AG04450 (cell line): ENCODE results near the gene GH1. TPM values are rescaled to one million over a fixed set of nuclear protein-coding genes. Genes with fewer than 3 reads are reported as not detected.

Experiments used
- CTCF ChIA-PET: fragments of 300-600, 350-600 bp; formaldehyde crosslinking; extraction: SDS; loops from one replicate; lab custom pipeline; 2022; ENCODE audit warnings: antibody characterized with exemption, inconsistent platforms; lab: Charles Lee
- POLR2A ChIA-PET: fragments of 350-600 bp; formaldehyde crosslinking; extraction: SDS; loops from one replicate; lab custom pipeline; 2021; ENCODE audit warnings: antibody characterized with exemption, inconsistent platforms; lab: Yijun Ruan, JAX
- DNase-seq: peaks from one replicate; pipeline ENCODE4 v3.0.0-alpha.2; 2011; ENCODE audit warnings: low read depth, low spot score
- H3K27ac ChIP-seq: one replicate; pipeline ENCODE4 v1.5.1; 2012; ENCODE audit warnings: low read depth, low read length, control low read depth
- H3K27me3 ChIP-seq: one replicate; pipeline ENCODE4 v1.6.0; 2012; ENCODE audit warnings: low read length; ENCODE audit not compliant: control insufficient read depth, insufficient read depth
- H3K4me3 ChIP-seq: 2 replicates; pipeline ENCODE4 v1.5.1; 2011; ENCODE audit warnings: mild to moderate bottlenecking, low read depth, low read length, control low read depth
- H3K9me3 ChIP-seq: 2 replicates; pipeline ENCODE4 v1.5.1; 2012; ENCODE audit warnings: low read length; ENCODE audit not compliant: control insufficient read depth, insufficient read depth
- polyA plus RNA-seq: library from polyadenylated mRNA; depleted of rRNA; stranded (reverse); fragments of >200 nt; gene quantifications from 2 replicates; pipeline ENCODE4 v1.2.3, GENCODE V29; 2011
- TF ChIP-seq, protein P1 (sequence below): IDR thresholded peaks from 2 replicates; pipeline ENCODE4 v1.5.1; 2011; ENCODE audit warnings: low read depth, low read length, control low read depth, inconsistent platforms

The GH1 gene
- polyA plus RNA-seq, 1 experiment, result not detected

DNA sequence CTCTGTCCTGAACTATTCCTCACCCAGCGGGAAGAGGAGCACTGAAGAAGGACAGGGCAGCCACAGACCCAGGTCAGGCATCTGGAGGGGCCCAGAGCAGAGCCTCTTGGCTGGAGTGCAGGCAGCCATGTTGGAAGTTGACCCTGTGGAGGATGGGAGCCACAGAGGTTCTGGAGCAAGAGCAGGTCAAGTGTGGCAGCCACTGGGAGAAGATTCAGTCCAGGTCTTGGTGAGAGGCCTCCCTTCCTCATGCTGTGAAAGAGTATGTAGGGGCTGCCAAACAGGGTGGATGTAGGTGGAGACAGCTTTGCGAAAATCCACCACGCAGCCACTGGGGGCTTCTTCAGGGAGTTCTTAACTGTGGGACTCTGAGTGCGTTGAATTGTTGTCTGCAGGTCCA is 14.1 kb upstream of the GH1 start:
- Histone ChIP-seq H3K9me3 (no peaks in the 10 kb centered on the region), H3K27ac (no peak overlapping the region), H3K27me3 (peaks cover 24% of the 10 kb centered on the region), H3K4me3 (no peak overlapping the region)
- POLR2A ChIA-PET, result no interaction called here
- TF ChIP-seq, protein P1, sequence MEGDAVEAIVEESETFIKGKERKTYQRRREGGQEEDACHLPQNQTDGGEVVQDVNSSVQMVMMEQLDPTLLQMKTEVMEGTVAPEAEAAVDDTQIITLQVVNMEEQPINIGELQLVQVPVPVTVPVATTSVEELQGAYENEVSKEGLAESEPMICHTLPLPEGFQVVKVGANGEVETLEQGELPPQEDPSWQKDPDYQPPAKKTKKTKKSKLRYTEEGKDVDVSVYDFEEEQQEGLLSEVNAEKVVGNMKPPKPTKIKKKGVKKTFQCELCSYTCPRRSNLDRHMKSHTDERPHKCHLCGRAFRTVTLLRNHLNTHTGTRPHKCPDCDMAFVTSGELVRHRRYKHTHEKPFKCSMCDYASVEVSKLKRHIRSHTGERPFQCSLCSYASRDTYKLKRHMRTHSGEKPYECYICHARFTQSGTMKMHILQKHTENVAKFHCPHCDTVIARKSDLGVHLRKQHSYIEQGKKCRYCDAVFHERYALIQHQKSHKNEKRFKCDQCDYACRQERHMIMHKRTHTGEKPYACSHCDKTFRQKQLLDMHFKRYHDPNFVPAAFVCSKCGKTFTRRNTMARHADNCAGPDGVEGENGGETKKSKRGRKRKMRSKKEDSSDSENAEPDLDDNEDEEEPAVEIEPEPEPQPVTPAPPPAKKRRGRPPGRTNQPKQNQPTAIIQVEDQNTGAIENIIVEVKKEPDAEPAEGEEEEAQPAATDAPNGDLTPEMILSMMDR, result no peak
- no peak for DNase-seq
- CTCF ChIA-PET, result interaction anchor here (2.8 to 5.2 kb wide), 2 partner anchors 13 to 14 kb away, joined by 14 to 32 read pairs; partner anchors contain the start of gene GH1

DNA sequence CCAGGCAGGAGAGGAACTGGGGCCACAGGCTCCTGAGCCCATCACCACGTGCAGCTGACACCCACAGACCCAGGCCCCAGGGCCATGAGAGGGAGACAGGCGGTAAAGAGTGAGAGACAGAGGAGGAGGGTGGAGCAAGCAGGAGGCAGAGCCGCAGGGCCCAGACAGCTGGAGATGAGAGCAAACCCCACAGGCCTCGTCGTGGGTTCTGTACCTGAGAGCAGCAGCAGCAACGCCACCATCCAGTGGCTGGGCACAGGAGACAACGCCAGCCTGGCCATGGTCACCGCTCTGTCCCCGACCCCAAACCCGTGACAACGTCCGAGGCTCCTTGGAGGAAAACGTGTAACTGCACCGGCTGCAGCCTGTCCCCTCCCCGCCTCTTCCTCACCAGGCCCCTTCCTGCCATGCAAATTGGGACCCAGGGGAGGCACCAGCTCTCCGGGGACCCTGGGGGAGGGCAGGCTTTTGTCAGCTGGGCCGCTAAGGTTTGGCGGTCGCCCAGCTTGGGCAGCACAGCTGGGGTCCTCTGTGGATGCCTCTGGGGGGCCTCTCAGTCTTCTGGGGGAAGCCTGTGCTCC is 13.4 kb upstream of the GH1 start, which contains the start of gene CD79B:
CD79B (minus strand) TSS at position 351 of the 581 bp plus-strand sequence; CDS start at position 281, 70 bp downstream.
- no peak within 1 kb of the TSS for H3K4me3 ChIP-seq
- no peak for DNase-seq
- ChIA-PET CTCF (interaction anchor here (2.8 kb wide), 1 partner anchor 13 kb away, joined by 14 read pairs; the partner anchor contains the start of gene GH1), POLR2A (no interaction called here)
- no peaks in the 10 kb centered on the region for H3K9me3 ChIP-seq
- peaks cover 24% of the 10 kb centered on the region for H3K27me3 ChIP-seq
- H3K27ac ChIP-seq, result no peak within 1 kb of the TSS
- TF ChIP-seq, protein P1, result no peak

DNA sequence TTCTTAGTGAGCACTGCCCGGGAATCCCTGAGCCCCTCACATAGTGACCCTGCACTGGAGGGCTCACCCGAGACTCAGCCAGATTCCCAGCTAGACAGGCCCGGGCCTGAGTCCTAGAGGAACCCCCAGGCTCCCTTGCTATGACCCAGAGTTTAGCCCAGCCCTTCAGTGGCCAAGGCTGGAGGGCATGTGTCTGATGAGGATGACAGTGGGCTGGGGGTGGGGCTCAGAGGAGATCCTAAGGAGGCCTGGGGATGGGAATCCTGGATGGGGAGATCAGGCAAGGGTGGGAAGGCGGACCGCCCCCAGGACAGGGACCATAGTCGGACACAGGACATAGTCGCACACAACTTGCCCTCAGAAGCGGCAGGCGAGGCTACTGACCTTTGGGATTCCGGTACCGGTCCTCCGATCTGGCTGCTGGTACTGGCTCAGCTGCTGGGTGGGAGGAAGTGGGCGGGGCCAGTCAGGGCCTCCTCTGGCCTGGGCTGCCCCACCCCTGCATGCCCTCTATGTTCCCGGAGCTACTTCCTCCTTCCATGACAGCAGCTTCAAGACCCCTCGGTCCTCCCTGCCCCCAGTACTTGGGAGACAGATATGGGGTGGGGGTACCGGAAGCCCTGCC is 12.4 kb upstream of the GH1 start:
- ChIA-PET POLR2A (no interaction called here), CTCF (interaction anchor here (0.9 to 3.8 kb wide), 3 partner anchors 12 to 351 kb away, joined by 3 to 17 read pairs (median 14); partner anchors contain the start of gene GH1)
- Histone ChIP-seq H3K9me3 (no peaks in the 10 kb centered on the region), H3K27me3 (peaks cover 24% of the 10 kb centered on the region), H3K27ac (no peak overlapping the region), H3K4me3 (no peak overlapping the region)
- no peak for DNase-seq
- TF ChIP-seq, protein P1, result no peak

DNA sequence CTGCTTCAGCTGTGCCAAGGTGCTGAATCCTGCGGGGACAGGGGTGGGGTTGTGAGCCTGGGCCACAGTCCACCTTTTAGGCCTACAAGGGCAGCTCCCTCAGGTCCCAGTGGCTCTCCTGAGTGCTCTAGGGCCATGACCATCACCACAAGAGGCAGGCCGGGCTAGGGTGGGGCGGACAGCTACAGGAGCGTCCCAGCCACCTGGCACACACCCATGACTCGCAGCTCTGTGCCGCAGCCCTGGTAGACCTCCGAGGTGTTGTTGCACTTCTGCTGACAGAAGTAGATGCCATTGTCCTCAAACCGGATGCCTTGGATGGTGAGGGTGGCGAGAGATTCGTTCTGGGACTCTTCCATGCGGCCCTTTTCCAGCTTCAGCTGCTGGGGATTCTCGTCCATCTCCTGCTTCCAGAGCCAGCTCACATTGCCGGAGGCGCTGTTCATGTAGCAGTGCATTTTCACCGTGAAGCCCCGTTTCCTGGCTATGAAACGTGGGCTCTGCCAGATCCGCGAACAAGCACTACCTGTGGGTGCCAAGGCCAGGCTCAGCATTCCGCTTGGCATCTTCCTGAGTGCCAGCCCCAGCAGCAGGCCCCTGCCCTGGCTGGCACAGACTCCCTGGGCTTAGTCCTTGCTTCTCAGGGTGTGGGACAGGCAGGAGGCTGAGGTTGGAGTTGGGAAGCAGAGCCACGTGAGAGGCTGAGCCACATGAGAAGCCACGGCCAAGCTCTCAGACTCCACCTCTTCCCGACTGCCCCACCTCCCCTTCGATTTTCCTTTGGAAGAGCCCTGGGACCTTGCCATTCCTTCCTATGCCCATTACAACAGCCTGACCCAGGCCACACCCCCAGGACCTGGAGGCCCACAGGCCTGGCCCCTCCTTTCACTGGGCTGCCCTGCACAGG is 11.5 kb upstream of the GH1 start:
- TF ChIP-seq, protein P1, result no peak
- ChIA-PET CTCF (interaction anchor here (0.9 to 3.8 kb wide), 4 partner anchors 9 to 352 kb away, joined by 3 to 17 read pairs (median 4); partner anchors contain the start of gene GH1), POLR2A (no interaction called here)
- no peak overlapping the region for H3K4me3 ChIP-seq
- DNase-seq, result no peak
- peaks cover 20% of the 10 kb centered on the region for H3K27me3 ChIP-seq
- no peaks in the 10 kb centered on the region for H3K9me3 ChIP-seq
- no peak overlapping the region for H3K27ac ChIP-seq
